ENCODE results near the gene METTL25B.

METTL25B gene

GRCh38 chr1:156727926-156728598 is at the start of gene METTL25B:
Gene METTL25B (plus strand): TSS chr1:156728469. CDS start chr1:156729105, 636 bp downstream.
- Histone ChIP-seq H3K9ac (ENCODE audit: low read depth, low read length) (peak within 1 kb of the TSS; percentile 97), H3K27me3 (ENCODE audit: insufficient read depth, low read length) (no peaks in the 10 kb centered on the region), H3K27ac (ENCODE audit: low read length) (peak within 1 kb of the TSS; percentile 86), H3K4me1 (ENCODE audit: insufficient read depth, low read length) (peaks cover 23% of the 10 kb centered on the region), H3K36me3 (ENCODE audit: insufficient read depth, low read depth, low read length) (peaks cover 47% of the 10 kb centered on the region), H3K9me3 (ENCODE audit: insufficient read depth, low read depth, low read length) (no peaks in the 10 kb centered on the region), H3K4me3 (ENCODE audit: low read length) (peak within 1 kb of the TSS; percentile 99)

- Histone ChIP-seq H3K27me3 (ENCODE audit: insufficient read depth, low read length) (peaks cover 26% of the 10 kb centered on the region), H3K4me3 (ENCODE audit: low read length) (no peak overlapping the region), H3K9me3 (ENCODE audit: insufficient read depth, low read depth, low read length) (no peaks in the 10 kb centered on the region), H3K9ac (ENCODE audit: low read depth, low read length) (no peak overlapping the region), H3K36me3 (ENCODE audit: insufficient read depth, low read depth, low read length) (peaks cover 2% of the 10 kb centered on the region), H3K27ac (ENCODE audit: low read length) (no peak overlapping the region), H3K4me1 (ENCODE audit: insufficient read depth, low read length) (peaks cover 9% of the 10 kb centered on the region)
Measured at GRCh38 chr1:156680056-156680455, 48.2 kb upstream of the METTL25B start.

- peaks cover 13% of the 10 kb centered on the region; the same call in 1 of the 2 replicates for H3K27me3 ChIP-seq (ENCODE audit: insufficient read depth, low read length)
Measured at GRCh38 chr1:156681196-156681960, 46.9 kb upstream of the METTL25B start.

GRCh38 chr1:156682166-156682890 is 45.9 kb upstream of the METTL25B start:
- Histone ChIP-seq H3K4me1 (ENCODE audit: insufficient read depth, low read length) (peaks cover 5% of the 10 kb centered on the region; the same call in 1 of the 2 replicates), H3K27me3 (ENCODE audit: insufficient read depth, low read length) (peaks cover 7% of the 10 kb centered on the region; the same call in 1 of the 2 replicates), H3K4me3 (ENCODE audit: low read length) (no peak overlapping the region), H3K9ac (ENCODE audit: low read depth, low read length) (no peak overlapping the region), H3K9me3 (ENCODE audit: insufficient read depth, low read depth, low read length) (no peaks in the 10 kb centered on the region), H3K27ac (ENCODE audit: low read length) (no peak overlapping the region), H3K36me3 (ENCODE audit: insufficient read depth, low read depth, low read length) (no peaks in the 10 kb centered on the region)

More at GRCh38 chr1:156681196-156681960, 46.9 kb upstream of the METTL25B start:
- Histone ChIP-seq H3K4me1 (ENCODE audit: insufficient read depth, low read length) (peaks cover 5% of the 10 kb centered on the region; the same call in 1 of the 2 replicates), H3K9me3 (ENCODE audit: insufficient read depth, low read depth, low read length) (no peaks in the 10 kb centered on the region), H3K27ac (ENCODE audit: low read length) (no peak overlapping the region), H3K4me3 (ENCODE audit: low read length) (no peak overlapping the region), H3K36me3 (ENCODE audit: insufficient read depth, low read depth, low read length) (no peaks in the 10 kb centered on the region), H3K9ac (ENCODE audit: low read depth, low read length) (no peak overlapping the region)

GRCh38 chr1:156684227-156684782 is 44.0 kb upstream of the METTL25B start:
- no peak overlapping the region for H3K4me3 ChIP-seq (ENCODE audit: low read length)
- H3K9me3 ChIP-seq (ENCODE audit: insufficient read depth, low read depth, low read length): no peaks in the 10 kb centered on the region
- no peaks in the 10 kb centered on the region for H3K36me3 ChIP-seq (ENCODE audit: insufficient read depth, low read depth, low read length)
- H3K27ac ChIP-seq (ENCODE audit: low read length): no peak overlapping the region
- peaks cover 3% of the 10 kb centered on the region; the same call in 1 of the 2 replicates for H3K4me1 ChIP-seq (ENCODE audit: insufficient read depth, low read length)
- H3K9ac ChIP-seq (ENCODE audit: low read depth, low read length): no peak overlapping the region
- H3K27me3 ChIP-seq (ENCODE audit: insufficient read depth, low read length): no peaks in the 10 kb centered on the region; the same call in 1 of the 2 replicates

GRCh38 chr1:156689035-156689952 is 39.0 kb upstream of the METTL25B start:
- Histone ChIP-seq H3K9ac (ENCODE audit: low read depth, low read length) (peak overlapping the region; percentile 15; the same call in 1 of the 2 replicates), H3K4me1 (ENCODE audit: insufficient read depth, low read length) (peaks cover 44% of the 10 kb centered on the region), H3K27me3 (ENCODE audit: insufficient read depth, low read length) (peaks cover 16% of the 10 kb centered on the region; the same call in 1 of the 2 replicates), H3K4me3 (ENCODE audit: low read length) (peak overlapping the region; percentile 50), H3K9me3 (ENCODE audit: insufficient read depth, low read depth, low read length) (no peaks in the 10 kb centered on the region), H3K36me3 (ENCODE audit: insufficient read depth, low read depth, low read length) (no peaks in the 10 kb centered on the region), H3K27ac (ENCODE audit: low read length) (no peak overlapping the region)

- no peaks in the 10 kb centered on the region for H3K36me3 ChIP-seq (ENCODE audit: insufficient read depth, low read depth, low read length)
- H3K4me3 ChIP-seq (ENCODE audit: low read length): peak overlapping the region; percentile 50
- peak overlapping the region; percentile 15; the same call in 1 of the 2 replicates for H3K9ac ChIP-seq (ENCODE audit: low read depth, low read length)
- H3K27me3 ChIP-seq (ENCODE audit: insufficient read depth, low read length): peaks cover 16% of the 10 kb centered on the region; the same call in 1 of the 2 replicates
- H3K4me1 ChIP-seq (ENCODE audit: insufficient read depth, low read length): peaks cover 49% of the 10 kb centered on the region
- H3K9me3 ChIP-seq (ENCODE audit: insufficient read depth, low read depth, low read length): no peaks in the 10 kb centered on the region
- H3K27ac ChIP-seq (ENCODE audit: low read length): no peak overlapping the region
Measured at GRCh38 chr1:156689953-156690674, 38.2 kb upstream of the METTL25B start.

GRCh38 chr1:156690675-156691036 is 37.6 kb upstream of the METTL25B start:
- no peaks in the 10 kb centered on the region for H3K9me3 ChIP-seq (ENCODE audit: insufficient read depth, low read depth, low read length)
- H3K9ac ChIP-seq (ENCODE audit: low read depth, low read length): no peak overlapping the region; the same call in 1 of the 2 replicates
- no peaks in the 10 kb centered on the region for H3K36me3 ChIP-seq (ENCODE audit: insufficient read depth, low read depth, low read length)
- peaks cover 49% of the 10 kb centered on the region for H3K4me1 ChIP-seq (ENCODE audit: insufficient read depth, low read length)
- peaks cover 16% of the 10 kb centered on the region; the same call in 1 of the 2 replicates for H3K27me3 ChIP-seq (ENCODE audit: insufficient read depth, low read length)
- H3K27ac ChIP-seq (ENCODE audit: low read length): no peak overlapping the region
- H3K4me3 ChIP-seq (ENCODE audit: low read length): peak overlapping the region; percentile 50; the same call in 1 of the 2 replicates

- Histone ChIP-seq H3K9ac (ENCODE audit: low read depth, low read length) (peak overlapping the region; percentile 78; the same call in 1 of the 2 replicates), H3K27ac (ENCODE audit: low read length) (no peak overlapping the region), H3K36me3 (ENCODE audit: insufficient read depth, low read depth, low read length) (no peaks in the 10 kb centered on the region), H3K9me3 (ENCODE audit: insufficient read depth, low read depth, low read length) (no peaks in the 10 kb centered on the region), H3K4me1 (ENCODE audit: insufficient read depth, low read length) (peaks cover 49% of the 10 kb centered on the region), H3K4me3 (ENCODE audit: low read length) (peak overlapping the region; percentile 60; the same call in 1 of the 2 replicates), H3K27me3 (ENCODE audit: insufficient read depth, low read length) (peaks cover 16% of the 10 kb centered on the region; the same call in 1 of the 2 replicates)
Measured at GRCh38 chr1:156691191-156691590, 37.1 kb upstream of the METTL25B start.

Data from iPS-20b (cell line).